Mononuclear cell (primary cell): ENCODE data around the gene WDR7. TPM values are rescaled to one million over a fixed set of nuclear protein-coding genes. Genes with fewer than 3 reads are reported as not detected.

Source experiments
- H3K27me3 ChIP-seq: 2 replicates; pipeline ENCODE4 v1.6.0; 2011; ENCODE audit warnings: low read length, control low read depth; ENCODE audit not compliant: insufficient read depth
- H3K4me1 ChIP-seq: 2 replicates; pipeline ENCODE4 v1.5.1; 2011; ENCODE audit warnings: mild to moderate bottlenecking, low read length, control low read depth; ENCODE audit not compliant: insufficient read depth
- H3K4me3 ChIP-seq: 2 replicates; pipeline ENCODE4 v1.5.1; 2011; ENCODE audit warnings: mild to moderate bottlenecking, low read length, moderate library complexity
- H3K9me3 ChIP-seq: 2 replicates; pipeline ENCODE4 v1.5.1; 2011; ENCODE audit warnings: low read depth, mild to moderate bottlenecking, control low read depth, low read length
- total RNA-seq: library from RNA; depleted of rRNA; stranded (reverse); fragments of >200 nt; gene quantifications from one replicate; pipeline ENCODE4 v1.2.3, GENCODE V29; 2012

WDR7 gene
- total RNA-seq, 1 donor = 52.7 TPM

DNA sequence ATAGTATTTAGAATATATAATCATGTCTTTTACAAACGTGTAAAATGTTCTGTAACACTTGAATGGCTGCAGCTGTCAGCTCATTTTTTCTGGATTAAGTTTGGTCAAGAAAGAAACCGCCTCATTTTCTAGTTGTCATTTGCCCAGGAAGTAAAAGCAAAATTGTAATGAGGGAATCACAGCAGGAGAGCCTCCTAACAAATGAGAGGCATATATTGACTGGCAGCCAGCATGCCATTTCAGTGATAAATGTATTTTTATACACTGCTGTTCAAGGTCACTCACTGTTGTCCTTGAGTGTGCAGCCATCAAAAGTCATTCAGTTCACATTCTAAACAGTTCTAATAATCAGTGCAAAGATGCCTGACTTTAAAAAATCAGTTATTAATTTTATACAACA, 351.5 kb downstream of the WDR7 start:
- Histone ChIP-seq H3K27me3 (no peaks in the 10 kb centered on the region), H3K4me3 (no peak overlapping the region), H3K4me1 (peaks cover 9% of the 10 kb centered on the region), H3K9me3 (no peaks in the 10 kb centered on the region)

DNA sequence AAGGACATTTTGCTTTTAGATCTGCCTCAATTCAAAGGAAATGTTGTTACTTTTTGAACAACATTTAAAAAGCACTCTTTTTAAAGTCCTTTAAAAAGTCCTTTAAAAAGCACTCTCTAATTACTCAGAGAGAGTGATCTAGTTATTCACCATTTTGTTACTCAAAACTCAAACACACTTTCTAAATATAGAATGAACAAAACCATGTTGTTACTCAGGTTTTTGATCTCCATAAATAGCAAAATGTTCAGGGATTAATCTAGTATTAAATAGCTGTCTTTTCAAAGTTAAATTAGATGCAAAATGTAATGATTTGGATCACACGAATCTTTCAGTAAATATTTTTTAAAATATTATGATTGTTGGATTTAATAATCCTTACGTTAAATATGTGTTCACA, 352.2 kb downstream of the WDR7 start:
- H3K27me3 ChIP-seq = no peaks in the 10 kb centered on the region
- no peak overlapping the region for H3K4me3 ChIP-seq
- H3K9me3 ChIP-seq = no peaks in the 10 kb centered on the region

DNA sequence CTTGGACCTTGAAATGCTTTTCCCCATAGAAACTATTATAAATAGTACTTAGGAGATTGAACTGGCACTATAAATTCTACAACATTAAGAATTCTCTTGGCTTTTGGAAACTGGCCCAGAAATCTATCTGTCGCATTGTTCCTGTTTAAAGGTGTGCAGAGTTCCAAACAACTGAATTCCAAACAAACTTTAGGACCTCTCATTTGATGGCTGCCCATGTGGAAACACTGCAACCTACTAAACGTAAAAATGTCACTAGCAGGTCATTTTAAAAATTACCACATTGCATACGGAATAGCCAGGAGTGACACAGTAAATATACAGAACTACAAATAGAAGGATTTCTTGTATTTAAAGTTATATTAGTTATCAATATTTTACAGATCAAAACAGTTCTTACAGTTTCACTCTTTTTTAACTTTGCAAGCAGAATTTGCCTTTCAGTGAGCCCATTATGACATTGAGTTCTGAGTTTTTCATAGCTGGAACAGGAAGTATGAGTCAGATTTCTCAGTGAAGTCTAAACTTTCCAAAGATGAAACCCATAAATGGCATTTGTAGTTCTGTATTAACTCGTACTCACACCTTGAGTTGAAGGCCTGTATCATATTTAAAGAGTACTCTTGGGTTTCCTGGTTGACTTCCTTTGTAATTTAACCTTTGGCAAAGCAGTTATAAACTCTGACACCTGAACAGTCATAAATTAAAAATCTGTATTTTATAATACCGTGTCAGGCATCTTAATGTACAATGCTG, 353.4 kb downstream of the WDR7 start:
- Histone ChIP-seq H3K4me1 (peaks cover 17% of the 10 kb centered on the region), H3K9me3 (no peaks in the 10 kb centered on the region), H3K27me3 (no peaks in the 10 kb centered on the region), H3K4me3 (no peak overlapping the region)

More for the DNA sequence above, 352.2 kb downstream of the WDR7 start:
- peaks cover 16% of the 10 kb centered on the region for H3K4me1 ChIP-seq

DNA sequence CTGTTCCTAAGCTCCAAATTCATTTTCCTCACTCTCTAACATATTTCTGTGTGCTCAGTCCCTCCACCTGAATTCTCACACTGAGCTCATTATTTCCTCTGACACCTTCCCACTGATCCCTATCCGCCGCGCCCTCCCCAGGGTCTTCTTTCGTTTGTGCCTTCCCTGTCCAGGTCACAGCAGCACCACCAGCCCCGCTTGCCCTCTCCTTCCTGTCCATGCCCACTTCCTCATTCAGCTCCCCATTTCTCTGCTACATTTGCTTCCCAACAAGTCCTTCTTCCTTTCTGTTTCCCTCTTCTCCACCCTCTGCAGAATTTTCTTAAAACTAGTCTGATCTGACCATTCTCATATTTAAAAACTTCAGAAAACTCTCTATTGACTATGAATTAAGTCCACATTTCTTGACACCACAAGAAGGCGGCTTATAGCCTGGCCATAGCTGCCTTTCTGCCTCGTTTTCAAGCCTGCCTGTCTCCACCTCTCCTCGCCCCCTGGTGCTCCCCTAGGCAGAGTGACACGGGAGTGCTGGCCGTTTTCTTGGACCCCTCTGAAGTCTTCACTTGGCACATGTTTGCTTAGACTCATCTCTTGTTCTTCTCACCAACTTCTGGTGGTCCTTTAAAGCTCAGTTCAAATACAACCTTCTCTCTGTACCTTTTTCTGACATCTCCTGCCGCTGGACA, 357.0 kb downstream of the WDR7 start:
- no peak overlapping the region for H3K4me3 ChIP-seq
- no peaks in the 10 kb centered on the region for H3K27me3 ChIP-seq
- H3K9me3 ChIP-seq = no peaks in the 10 kb centered on the region
- peaks cover 17% of the 10 kb centered on the region for H3K4me1 ChIP-seq

DNA sequence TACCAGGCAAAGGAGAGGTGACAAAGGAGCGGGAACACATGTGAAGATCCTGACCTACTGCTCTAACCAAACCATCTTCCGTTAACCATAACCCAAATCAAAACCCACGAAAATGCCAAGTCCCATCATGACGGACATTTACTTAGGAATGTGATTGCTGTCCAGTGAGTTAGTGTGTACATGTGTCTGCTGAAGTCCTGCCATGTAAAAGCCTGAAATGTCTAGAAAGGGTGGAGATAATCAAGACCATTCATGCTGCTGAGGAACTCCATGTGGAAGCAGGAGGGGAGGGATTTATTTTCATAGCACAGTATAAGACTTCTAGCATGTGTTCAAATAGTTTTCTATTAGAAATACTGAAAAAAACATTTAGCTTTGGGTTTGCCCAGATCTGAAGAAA, 358.7 kb downstream of the WDR7 start:
- Histone ChIP-seq H3K27me3 (no peaks in the 10 kb centered on the region), H3K9me3 (no peaks in the 10 kb centered on the region), H3K4me1 (peaks cover 8% of the 10 kb centered on the region), H3K4me3 (no peak overlapping the region)

DNA sequence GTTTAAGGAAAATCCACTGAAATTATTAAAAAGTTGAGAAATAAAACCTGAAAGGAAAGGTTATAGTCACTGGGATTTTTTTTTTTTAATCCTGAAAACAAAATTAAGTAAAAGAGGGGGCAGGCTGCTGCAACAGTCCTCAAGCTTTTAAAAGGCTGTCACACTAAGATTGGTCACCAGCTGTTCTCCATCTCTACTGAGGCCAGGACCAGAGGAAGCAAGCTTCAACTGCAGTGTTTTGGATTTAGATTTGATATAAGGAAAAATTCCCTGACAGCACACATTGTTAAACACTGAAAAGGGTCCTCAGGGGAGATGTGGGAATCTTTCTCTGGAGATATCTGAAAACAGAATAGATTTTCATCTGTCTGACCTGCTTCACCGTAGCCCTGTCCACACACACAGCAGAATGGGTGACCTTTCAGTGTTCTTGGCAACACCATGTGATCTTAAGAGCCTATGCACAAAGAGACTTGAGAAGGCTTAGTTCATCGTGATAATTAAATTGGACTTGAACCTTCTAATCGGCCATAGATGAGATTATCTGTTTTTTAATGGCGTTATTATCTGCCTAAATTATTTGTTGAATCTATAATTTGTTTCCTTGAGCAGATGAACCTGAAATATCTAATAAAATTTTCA, 363.7 kb downstream of the WDR7 start:
- H3K4me1 ChIP-seq = peaks cover 24% of the 10 kb centered on the region
- no peaks in the 10 kb centered on the region for H3K9me3 ChIP-seq
- H3K4me3 ChIP-seq = no peak overlapping the region
- no peaks in the 10 kb centered on the region for H3K27me3 ChIP-seq

DNA sequence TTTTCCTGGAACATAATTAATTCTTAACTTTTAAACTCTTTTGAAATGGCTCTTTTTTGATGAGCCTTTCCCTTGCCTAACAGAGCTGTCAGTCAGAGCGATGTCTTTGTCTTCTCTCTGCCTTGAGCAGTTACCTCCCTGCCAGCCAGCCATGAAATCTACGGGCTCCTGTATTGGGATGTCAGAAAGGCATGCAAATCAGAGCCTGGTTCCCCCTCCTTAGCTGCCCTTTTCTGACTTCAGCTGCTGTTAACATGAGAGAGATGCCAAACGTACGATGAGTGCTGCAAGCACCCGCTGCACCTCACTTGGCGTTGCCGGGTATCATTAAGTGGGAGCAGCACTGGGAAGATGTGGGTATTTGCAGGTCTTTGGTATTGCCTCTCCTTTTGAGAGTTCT, 364.3 kb downstream of the WDR7 start:
- H3K4me1 ChIP-seq = peaks cover 24% of the 10 kb centered on the region
- H3K9me3 ChIP-seq = no peaks in the 10 kb centered on the region
- H3K4me3 ChIP-seq = no peak overlapping the region
- H3K27me3 ChIP-seq = no peaks in the 10 kb centered on the region

DNA sequence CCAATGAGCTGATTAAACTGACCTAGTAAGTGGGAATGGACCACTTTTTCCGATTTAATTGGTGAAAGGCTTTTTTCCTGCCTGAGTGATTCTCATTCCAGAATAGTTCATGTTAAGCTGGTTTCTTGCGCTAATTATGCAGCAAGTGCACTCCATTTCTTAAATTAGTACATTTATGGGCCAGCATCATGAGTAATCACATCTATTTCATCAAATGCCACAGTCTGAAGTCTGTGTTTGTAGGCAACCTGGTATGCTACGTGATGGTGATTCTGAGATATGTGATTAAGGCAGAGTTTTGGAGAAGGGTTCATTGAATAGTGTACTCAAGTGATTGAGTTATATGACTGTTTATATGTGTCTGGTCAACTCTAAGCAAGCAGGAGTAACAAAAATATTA, 367.7 kb downstream of the WDR7 start:
- no peaks in the 10 kb centered on the region for H3K27me3 ChIP-seq

DNA sequence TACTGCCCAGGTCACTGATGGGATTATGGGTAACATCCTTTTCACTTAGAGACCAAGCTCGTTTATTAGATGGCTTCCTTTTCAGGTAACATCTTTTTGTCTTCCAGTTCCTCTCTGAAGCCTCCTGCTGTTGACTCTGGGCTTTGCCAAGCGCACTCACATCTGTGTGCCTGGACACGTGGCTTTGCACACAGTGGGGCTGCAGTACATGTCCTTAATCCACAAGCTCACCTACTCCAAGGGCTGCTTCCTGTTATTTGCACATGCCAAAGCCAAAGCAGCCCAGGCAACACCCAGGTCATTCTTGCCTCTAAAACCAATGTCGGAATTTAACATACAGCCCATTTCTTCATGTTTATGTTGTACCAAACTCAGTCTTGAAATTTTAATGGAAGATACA, 371.6 kb downstream of the WDR7 start:
- H3K9me3 ChIP-seq = no peaks in the 10 kb centered on the region
- peaks cover 7% of the 10 kb centered on the region for H3K4me1 ChIP-seq
- H3K4me3 ChIP-seq = no peak overlapping the region
- no peaks in the 10 kb centered on the region for H3K27me3 ChIP-seq

More for the DNA sequence above, 367.7 kb downstream of the WDR7 start:
- Histone ChIP-seq H3K9me3 (no peaks in the 10 kb centered on the region), H3K4me3 (no peak overlapping the region), H3K4me1 (peaks cover 24% of the 10 kb centered on the region)

DNA sequence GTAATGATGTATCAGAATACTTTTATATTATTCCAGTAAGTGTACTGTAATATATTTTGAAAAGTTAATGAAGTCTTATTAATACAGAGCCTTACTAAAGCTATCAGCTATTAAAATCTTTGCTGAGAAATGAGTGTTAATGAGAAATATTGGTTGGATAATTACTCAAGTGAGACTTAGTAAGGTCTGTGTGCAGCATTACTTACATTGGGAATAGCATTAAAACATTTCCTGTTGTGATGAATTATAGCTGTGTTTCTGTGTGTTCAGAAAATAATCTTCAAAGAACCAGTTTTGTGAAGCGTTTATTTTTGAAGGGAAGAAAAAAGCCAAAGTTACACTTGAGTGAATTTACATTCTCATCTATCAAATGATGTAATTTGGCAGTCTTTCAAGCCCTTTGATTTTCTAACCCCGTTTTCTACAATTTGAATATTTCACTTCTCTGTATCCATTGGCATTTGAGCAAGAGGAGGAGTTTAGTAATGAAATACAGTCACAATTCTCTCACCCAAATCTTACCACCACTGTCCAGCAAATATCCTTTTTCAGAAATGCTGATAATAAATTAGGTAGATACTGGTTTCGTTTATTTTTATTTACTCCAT, 372.2 kb downstream of the WDR7 start:
- no peak overlapping the region for H3K4me3 ChIP-seq
- H3K9me3 ChIP-seq = no peaks in the 10 kb centered on the region
- peaks cover under 1% of the 10 kb centered on the region for H3K4me1 ChIP-seq
- H3K27me3 ChIP-seq = no peaks in the 10 kb centered on the region

DNA sequence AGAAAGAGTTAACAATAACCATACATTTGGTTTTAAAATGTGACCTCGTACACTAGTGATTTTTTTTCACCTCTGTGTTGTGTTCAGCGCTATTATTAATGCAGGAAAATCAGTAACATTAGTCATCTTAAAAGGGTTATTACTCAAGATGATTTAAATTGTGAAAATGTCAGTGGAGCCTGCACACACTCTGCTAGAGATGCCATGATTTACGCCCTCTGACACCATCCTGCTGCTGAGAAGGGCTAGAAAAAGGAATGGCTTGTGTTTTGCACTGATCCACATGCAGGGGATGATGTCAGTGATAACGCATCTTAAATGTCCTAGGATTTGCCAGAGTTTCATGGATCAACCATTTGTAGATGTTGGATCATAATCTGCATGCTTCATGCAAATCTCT, 374.4 kb downstream of the WDR7 start:
- Histone ChIP-seq H3K27me3 (no peaks in the 10 kb centered on the region), H3K4me1 (no peaks in the 10 kb centered on the region), H3K4me3 (no peak overlapping the region), H3K9me3 (no peaks in the 10 kb centered on the region)

DNA sequence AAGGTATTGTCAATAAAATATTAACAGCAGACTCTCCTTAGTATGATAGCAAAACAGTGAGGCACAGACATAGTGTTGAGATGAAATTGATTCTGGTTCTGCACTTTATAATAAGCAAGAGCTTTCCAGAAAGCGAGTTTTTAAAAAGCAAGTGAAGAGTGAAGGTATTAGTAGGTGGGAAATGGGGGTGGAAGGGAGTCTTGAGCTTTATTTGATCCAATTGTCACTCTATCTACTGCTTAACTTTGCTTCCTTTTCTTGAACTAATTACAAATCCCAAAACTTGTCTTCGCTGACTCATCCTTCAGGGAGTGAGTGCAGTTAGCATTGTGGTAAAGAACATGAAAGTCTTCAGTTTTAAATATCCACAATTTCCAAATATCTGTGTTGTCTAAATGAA, 375.2 kb downstream of the WDR7 start:
- Histone ChIP-seq H3K27me3 (no peaks in the 10 kb centered on the region), H3K4me1 (no peaks in the 10 kb centered on the region), H3K4me3 (no peak overlapping the region), H3K9me3 (no peaks in the 10 kb centered on the region)

DNA sequence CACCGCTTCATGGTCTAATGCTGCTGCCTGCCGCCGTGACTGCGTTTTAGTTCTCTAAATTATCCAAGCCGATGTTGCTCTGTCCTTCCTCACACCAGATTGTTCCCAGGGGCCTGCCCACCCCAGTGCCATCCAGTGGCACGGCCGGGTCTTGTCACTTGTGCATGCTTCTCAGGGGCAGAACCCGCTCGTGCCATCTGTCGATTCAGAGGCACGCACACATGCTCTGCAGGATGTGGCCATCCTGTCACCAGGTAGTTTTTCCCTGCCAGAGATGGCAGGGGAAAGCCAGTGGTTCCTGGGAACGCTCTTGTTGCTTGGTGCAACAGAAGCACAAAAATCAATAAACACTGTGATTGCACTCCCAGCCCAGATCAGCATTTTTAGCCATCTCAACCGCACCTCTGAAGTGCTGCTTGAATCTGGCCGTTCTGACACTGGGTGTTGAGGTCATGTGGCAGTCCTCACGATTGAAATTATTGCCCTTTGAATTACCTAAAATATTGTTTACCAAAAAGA, 376.1 kb downstream of the WDR7 start:
- Histone ChIP-seq H3K27me3 (no peaks in the 10 kb centered on the region), H3K9me3 (no peaks in the 10 kb centered on the region), H3K4me1 (no peaks in the 10 kb centered on the region)

DNA sequence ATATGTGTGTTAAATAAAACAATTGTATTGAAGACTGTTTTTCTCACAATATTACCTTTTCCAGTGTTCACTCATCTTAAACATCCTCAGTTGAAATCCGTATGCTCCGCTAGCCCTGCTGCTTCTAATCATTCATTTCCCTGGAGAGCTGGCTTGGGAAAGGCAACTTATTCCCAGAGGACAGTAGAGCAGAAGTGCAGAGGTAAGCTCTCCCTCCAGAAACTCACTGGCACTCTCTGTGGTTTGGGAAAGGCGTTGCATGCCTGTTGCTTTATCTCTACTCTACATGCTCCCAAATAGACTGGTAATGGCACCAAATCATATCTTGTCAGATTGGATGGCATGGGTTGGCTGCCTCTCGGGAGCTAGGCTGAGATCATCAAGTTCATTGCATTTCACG, 378.6 kb downstream of the WDR7 start:
- Histone ChIP-seq H3K4me1 (no peaks in the 10 kb centered on the region), H3K9me3 (no peaks in the 10 kb centered on the region), H3K4me3 (no peak overlapping the region), H3K27me3 (no peaks in the 10 kb centered on the region)

More for the DNA sequence above, 376.1 kb downstream of the WDR7 start:
- H3K4me3 ChIP-seq = no peak overlapping the region

DNA sequence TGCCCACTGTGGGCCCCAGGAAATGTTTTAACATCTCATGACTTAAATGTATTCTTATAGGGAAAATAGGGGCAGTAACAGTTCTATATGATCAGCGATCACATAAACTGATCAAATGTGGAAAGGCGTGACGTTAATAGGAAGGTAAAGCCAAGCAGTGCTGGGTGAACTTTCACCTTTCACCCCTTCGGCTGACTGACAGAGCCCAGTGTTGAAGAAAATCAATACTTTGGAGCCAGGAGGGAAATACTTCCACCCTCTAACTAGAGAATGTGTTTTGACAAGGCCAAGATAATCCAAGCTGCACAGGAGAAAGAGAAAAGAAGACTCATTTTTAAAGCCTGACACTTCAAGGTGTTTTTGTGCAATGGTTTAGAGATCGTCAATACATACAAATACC, 379.3 kb downstream of the WDR7 start:
- no peaks in the 10 kb centered on the region for H3K4me1 ChIP-seq
- H3K27me3 ChIP-seq = no peaks in the 10 kb centered on the region
- H3K9me3 ChIP-seq = no peaks in the 10 kb centered on the region
- H3K4me3 ChIP-seq = no peak overlapping the region
